GM12878 (cell line): ENCODE results near the gene B3GAT2. TPM values are rescaled to one million over a fixed set of nuclear protein-coding genes. Genes with fewer than 3 reads are reported as not detected.
"Not testable (repeated sequence)": the region's sequence is repeated elsewhere in the genome, so short reads cannot be mapped to it uniquely, and the experiment has no call there.

Experiments
- ATAC-seq: fragments of 200-7000 bp; cut with Tn5 transposase; 3 replicates; pipeline ENCODE4 v1.9.1; 2020; ENCODE audit warnings: mild to moderate bottlenecking, moderate library complexity
- BruUV-seq: library from RNA; stranded (reverse); fragments of 400-500 nt; replicated peaks from 2 replicates; lab custom pipeline; 2021; lab: Mats Ljungman, UMichigan
- CTCF ChIA-PET: fragments of 300-600 bp; sonication (Branson Sonifier 250); formaldehyde crosslinking; extraction: SDS; loops from one replicate; lab custom pipeline; 2021; ENCODE audit warnings: inconsistent platforms; lab: Yijun Ruan, JAX
- POLR2A ChIA-PET: fragments of 350-600 bp; formaldehyde crosslinking; extraction: SDS; loops from one replicate; lab custom pipeline; 2021; ENCODE audit warnings: inconsistent platforms; lab: Charles Lee
- RAD21 ChIA-PET: fragments of 300-600 bp; sonication (Branson Sonifier 250); formaldehyde crosslinking; loops from one replicate; lab custom pipeline; 2023; ENCODE audit warnings: antibody characterized with exemption; ENCODE audit not compliant: unreplicated experiment; lab: Charles Lee
- SMC1A ChIA-PET: fragments of 300-600 bp; sonication (Branson Sonifier 250); formaldehyde crosslinking; loops from one replicate; lab custom pipeline; 2023; ENCODE audit not compliant: unreplicated experiment, uncharacterized antibody; lab: Charles Lee
- DNase-seq: peaks from one replicate; pipeline ENCODE4 v3.0.0-alpha.2; 2011; ENCODE audit warnings: low read depth, low spot score
- FAIRE-seq: peaks from 3 replicates; lab custom pipeline; 2011; peaks lifted over from hg19 to GRCh38; lab: Jason Lieb, UNC
- H2AFZ ChIP-seq: 2 replicates; pipeline ENCODE4 v1.6.0; 2011; ENCODE audit warnings: low read depth, low read length, control low read depth; ENCODE audit not compliant: control insufficient read depth
- H3K27ac ChIP-seq: 2 replicates; pipeline ENCODE4 v1.5.1; 2011; ENCODE audit warnings: control low read depth; ENCODE audit not compliant: control insufficient read depth, insufficient read depth
- H3K27me3 ChIP-seq, 2 experiments: replicated peaks in 1 of 2; 2 replicates each; pipeline versions ENCODE4 v1.6.0 to v1.6.1; 2011; ENCODE audit warnings: low read length in 1 of 2; ENCODE audit not compliant: control insufficient read depth in 2 of 2, insufficient read depth in 2 of 2
- H3K36me3 ChIP-seq, 2 experiments: 2 replicates each; pipeline ENCODE4 v1.5.1; 2011; ENCODE audit warnings: low read length in 1 of 2; ENCODE audit not compliant: control insufficient read depth in 2 of 2, insufficient read depth in 2 of 2
- H3K4me1 ChIP-seq: 2 replicates; pipeline ENCODE4 v1.6.1; 2011; ENCODE audit warnings: mild to moderate bottlenecking, low read length, moderate library complexity, mixed read lengths; ENCODE audit not compliant: control insufficient read depth, insufficient read depth
- H3K4me2 ChIP-seq: 2 replicates; pipeline ENCODE4 v1.6.0; 2011; ENCODE audit warnings: control low read depth; ENCODE audit not compliant: control insufficient read depth, insufficient read depth
- H3K4me3 ChIP-seq: fragments of 200-600 bp; sonication (generic); 2 replicates; pipeline ENCODE4 v1.5.1; 2016
- H3K79me2 ChIP-seq: 2 replicates; pipeline ENCODE4 v1.6.0; 2011; ENCODE audit warnings: low read length; ENCODE audit not compliant: control insufficient read depth, insufficient read depth
- H3K9ac ChIP-seq: 2 replicates; pipeline ENCODE4 v1.8.0; 2011; ENCODE audit warnings: low read length, control low read depth, mixed read lengths; ENCODE audit not compliant: control insufficient read depth, insufficient read depth
- H3K9me3 ChIP-seq: replicated peaks from 3 replicates; pipeline ENCODE4 v1.5.1; 2011; ENCODE audit warnings: mild to moderate bottlenecking, low read length; ENCODE audit not compliant: control insufficient read depth, insufficient read depth
- H4K20me1 ChIP-seq: 2 replicates; pipeline ENCODE4 v1.6.0; 2011; ENCODE audit not compliant: control insufficient read depth, insufficient read depth
- FOXM1 ChIP-seq: IDR thresholded peaks from 2 replicates; pipeline ENCODE4 v1.6.1; 2012; ENCODE audit warnings: low read depth, mild to moderate bottlenecking, inconsistent platforms, low read length, moderate library complexity
- NFYA ChIP-seq: IDR thresholded peaks from 2 replicates; pipeline ENCODE4 v1.6.1; 2011; ENCODE audit warnings: low read depth, mild to moderate bottlenecking, low read length, improper control_type of control experiment, borderline replicate concordance
- NRF1 ChIP-seq: conservative IDR thresholded peaks from 2 replicates; pipeline ENCODE4 v1.6.1; 2011; ENCODE audit warnings: mild to moderate bottlenecking, low read depth, low read length, improper control_type of control experiment
- POLR2A ChIP-seq: IDR thresholded peaks from 2 replicates; pipeline ENCODE4 v1.6.1; 2011; ENCODE audit warnings: low read depth, mild to moderate bottlenecking, low read length
- ZNF217 ChIP-seq: fragments of 450-650 bp; IDR thresholded peaks from 2 replicates; pipeline ENCODE4 v1.6.1; 2017; ENCODE audit warnings: antibody characterized with exemption, mild to moderate bottlenecking
- WGBS: methylation state at CpG from one replicate; pipeline ENCODE4 v1.1.6; 2016; ENCODE audit warnings: low lambda C conversion rate; ENCODE audit not compliant: insufficient replicate concordance, insufficient coverage; ENCODE audit errors: missing lambda C conversion rate; 5-methylcytosine and 5-hydroxymethylcytosine counted together
- in situ Hi-C: fragments of 300-500 bp; cut with MboI; formaldehyde crosslinking; loops from 9 replicates; pipeline ENCODE4 v1.14.3; 2018; ENCODE audit warnings: mixed read lengths
- intact Hi-C: fragments of 100-400 bp; cut with micrococcal nuclease; formaldehyde crosslinking; loops from one replicate; pipeline ENCODE4 v1.14.2; 2022; ENCODE audit not compliant: unreplicated experiment
- polyA plus RNA-seq, 11 experiments: library from polyadenylated mRNA; depleted of rRNA in 4 of 11; unstranded in 6 of 11; stranded (reverse) in 5 of 11; fragments of >200 nt; fragmentation: Nextera tagmentation in 4 of 11; fragmentation: Illumina TruSeq in 1 of 11; extraction: Ambion mirVana in 4 of 11; extraction: Trizol in 1 of 11; gene quantifications; 1 replicate in 1 of 11; 2 replicates in 10 of 11; pipeline versions ENCODE4 v1.2.1 to v1.2.3, GENCODE V29; 2011 to 2016; ENCODE audit warnings: inconsistent platforms in 2 of 11, missing spikeins in 2 of 11, low read depth in 1 of 11
- total RNA-seq, 4 experiments: library from RNA; depleted of rRNA in 3 of 4; stranded (reverse); fragments of >200 nt in 3 of 4; fragmentation: Illumina TruSeq in 1 of 4; extraction: Trizol in 1 of 4; gene quantifications; 2 replicates each; pipeline versions ENCODE4 v1.2.1 to v1.2.3, GENCODE V29; 2013 to 2021

Gene B3GAT2
- total and polyA plus RNA-seq, 10 of the 15 experiments (the other 5 are each of a cell fraction or from before 2014, with no cell fraction given) = 0.04 to 1.2 (median 0.22) TPM; not detected in 5

DNA sequence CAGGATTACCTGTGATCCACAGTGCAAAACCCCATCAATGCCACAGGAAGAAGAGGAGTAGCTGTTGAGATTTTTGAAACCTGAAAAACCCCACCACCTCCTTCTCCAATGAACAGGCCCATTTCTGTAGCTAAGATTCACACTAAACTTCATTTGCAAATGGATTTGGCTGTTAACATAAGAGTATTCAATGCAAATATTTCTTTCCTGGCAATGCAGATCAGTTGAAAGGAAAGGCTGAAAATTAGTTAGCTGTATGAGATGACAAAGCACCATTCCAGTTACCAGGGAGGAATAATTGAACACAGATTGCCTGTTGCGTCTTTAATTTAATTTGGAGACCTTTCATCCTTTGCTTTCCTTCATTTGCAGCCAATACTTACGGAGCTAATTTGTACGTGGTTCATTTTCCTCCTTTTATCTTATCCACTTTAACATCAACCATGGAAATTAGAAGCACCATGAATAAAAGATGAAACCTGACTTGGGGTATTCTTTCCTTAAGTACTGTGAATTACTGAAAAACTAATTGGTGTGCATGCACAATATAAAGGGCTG, 4.2 kb downstream of the B3GAT2 start:
- POLR2A ChIA-PET = no interaction called here
- Histone ChIP-seq H3K4me2 (no peak overlapping the region), H3K79me2 (no peaks in the 10 kb centered on the region), H3K9ac (no peak overlapping the region), H3K27me3 (peaks cover 9 to 13% of the 10 kb centered on the region in 2 experiments), H3K27ac (no peak overlapping the region), H4K20me1 (no peaks in the 10 kb centered on the region), H2AFZ (no peak overlapping the region), H3K9me3 (no peaks in the 10 kb centered on the region), H3K4me1 (peaks cover 3% of the 10 kb centered on the region; the same call in 1 of the 2 replicates)
- no TSS peak for BruUV-seq
- in situ Hi-C loops = no loop called here
- FAIRE-seq (no peak), ATAC-seq (no peak), DNase-seq (no peak)
- WGBS = 15% methylated on average over 3 of the region's 3 CpGs
- intact Hi-C loops = loop anchor here (10.0 kb wide), 1 partner anchor 438 kb away; no protein-coding TSS in a partner anchor
- SMC1A ChIA-PET = interaction anchor here (1.0 to 1.2 kb wide), 2 partner anchors 246 to 398 kb away, joined by 3 read pairs; no protein-coding TSS in a partner anchor
- RAD21 ChIA-PET = no interaction called here
- TF ChIP-seq ZNF217 (no peak), NRF1 (no peak), FOXM1 (no peak), POLR2A (no peak), NFYA (no peak)
- TF ChIP-seq, all 136 proteins: peak for 0
- CTCF ChIA-PET = interaction anchor here (1.0 to 1.8 kb wide), 5 partner anchors 12 to 643 kb away, joined by 3 to 8 read pairs (median 3); no protein-coding TSS in a partner anchor
- no peaks in the 10 kb centered on the region for H3K36me3 ChIP-seq
- H3K4me3 ChIP-seq = no peak overlapping the region

DNA sequence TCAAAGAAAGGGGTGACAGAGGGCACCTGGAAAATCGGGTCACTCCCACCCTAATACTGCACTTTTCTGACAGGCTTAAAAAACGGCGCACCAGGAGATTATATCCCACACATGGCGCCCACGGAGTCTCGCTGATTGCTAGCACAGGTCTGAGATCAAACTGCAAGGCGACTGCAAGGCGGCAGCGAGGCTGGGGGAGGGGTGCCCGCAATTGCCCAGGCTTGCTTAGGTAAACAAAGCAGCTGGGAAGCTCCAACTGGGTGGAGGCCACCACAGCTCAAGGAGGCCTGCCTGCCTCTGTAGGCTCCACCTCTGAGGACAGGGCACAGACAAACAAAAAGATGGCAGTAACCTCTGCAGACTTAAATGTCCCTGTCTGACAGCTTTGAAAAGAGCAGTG, 12.5 kb downstream of the B3GAT2 start:
- H3K36me3 ChIP-seq, H2AFZ ChIP-seq, H4K20me1 ChIP-seq, intact Hi-C loops, H3K27ac ChIP-seq, SMC1A ChIA-PET, in situ Hi-C loops, RAD21 ChIA-PET, H3K4me2 ChIP-seq, DNase-seq, H3K4me3 ChIP-seq, H3K9me3 ChIP-seq, FAIRE-seq, H3K27me3 ChIP-seq, BruUV-seq, ATAC-seq, H3K9ac ChIP-seq, POLR2A ChIA-PET, H3K4me1 ChIP-seq, H3K79me2 ChIP-seq: not testable (repeated sequence)
- CTCF ChIA-PET = interaction anchor here (1.2 kb wide), 1 partner anchor 15 kb away, joined by 4 read pairs; no protein-coding TSS in a partner anchor
- WGBS = 69% methylated on average over 8 of the region's 10 CpGs
